Activated naive CD4-positive, alpha-beta T cell treated with anti-CD3 and anti-CD28 coated beads for 36 hours (primary cell): ENCODE results near the gene TTLL11. TPM values are rescaled to one million over a fixed set of nuclear protein-coding genes. Genes with fewer than 3 reads are reported as not detected.

Experiments used
- CTCF ChIA-PET: fragments of 350-600 bp; sonication (Branson Sonifier 250); formaldehyde crosslinking; loops from one replicate; lab custom pipeline; 2021; ENCODE audit warnings: antibody characterized with exemption; lab: Charles Lee
- DNase-seq: peaks from one replicate; pipeline ENCODE4 v3.0.0-alpha.2; 2020
- H3K27ac Mint-ChIP-seq: one replicate; pipeline ENCODE4 v1.8.0; 2021; ENCODE audit warnings: mild to moderate bottlenecking, mixed read lengths
- H3K27me3 Mint-ChIP-seq: one replicate; pipeline ENCODE4 v1.8.0; 2021; ENCODE audit warnings: low read depth, mixed read lengths
- H3K36me3 Mint-ChIP-seq: one replicate; pipeline ENCODE4 v1.8.0; 2021; ENCODE audit warnings: low read depth, mixed read lengths
- H3K4me1 Mint-ChIP-seq: one replicate; pipeline ENCODE4 v1.8.0; 2021; ENCODE audit warnings: low read depth, mixed read lengths
- H3K4me3 Mint-ChIP-seq: one replicate; pipeline ENCODE4 v1.8.0; 2021; ENCODE audit warnings: mild to moderate bottlenecking, moderate library complexity, mixed read lengths
- H3K9me3 Mint-ChIP-seq: one replicate; pipeline ENCODE4 v1.8.0; 2021; ENCODE audit warnings: mixed read lengths
- intact Hi-C: fragments of 100-400 bp; cut with micrococcal nuclease; formaldehyde crosslinking; loops from one replicate; pipeline ENCODE4 v1.15.1; 2023
- total RNA-seq, 2 experiments: library from RNA; stranded (reverse); gene quantifications; one replicate each; pipeline ENCODE4 v1.2.3, GENCODE V29; 2021

The TTLL11 gene
- total RNA-seq, 2 experiments from 2014 or later, result 0.84 to 0.86 TPM

DNA sequence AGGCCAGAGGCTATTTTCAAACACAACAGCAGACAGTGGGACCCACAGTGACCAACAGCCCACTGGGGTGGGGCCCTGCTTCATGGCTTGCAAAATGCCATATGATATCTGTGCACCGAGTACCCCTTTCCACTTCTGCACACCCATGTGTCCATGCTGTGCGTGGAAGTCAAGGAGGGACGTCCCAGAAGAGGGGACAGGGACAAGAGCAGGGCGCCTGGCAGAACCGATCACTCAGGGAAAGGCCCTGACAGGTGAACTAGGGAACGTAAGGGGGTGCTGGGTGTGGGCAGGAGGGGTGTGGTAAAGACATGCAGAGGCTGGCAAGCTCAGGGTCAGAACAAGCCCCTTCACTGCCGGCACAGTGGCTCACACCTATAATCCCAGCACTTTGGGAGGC is 7.6 kb upstream of the TTLL11 start:
- Mint-ChIP-seq H3K27me3 (peaks cover 2% of the 10 kb centered on the region), H3K4me3 (no peak overlapping the region), H3K4me1 (peaks cover 6% of the 10 kb centered on the region), H3K9me3 (peaks cover 9% of the 10 kb centered on the region), H3K27ac (no peak overlapping the region), H3K36me3 (no peaks in the 10 kb centered on the region)
- DNase-seq, result no peak
- CTCF ChIA-PET, result interaction anchor here (2.0 to 2.5 kb wide), 3 partner anchors 22 to 250 kb away, joined by 10 to 21 read pairs (median 13); no protein-coding TSS in a partner anchor
- intact Hi-C loops, result no loop called here

DNA sequence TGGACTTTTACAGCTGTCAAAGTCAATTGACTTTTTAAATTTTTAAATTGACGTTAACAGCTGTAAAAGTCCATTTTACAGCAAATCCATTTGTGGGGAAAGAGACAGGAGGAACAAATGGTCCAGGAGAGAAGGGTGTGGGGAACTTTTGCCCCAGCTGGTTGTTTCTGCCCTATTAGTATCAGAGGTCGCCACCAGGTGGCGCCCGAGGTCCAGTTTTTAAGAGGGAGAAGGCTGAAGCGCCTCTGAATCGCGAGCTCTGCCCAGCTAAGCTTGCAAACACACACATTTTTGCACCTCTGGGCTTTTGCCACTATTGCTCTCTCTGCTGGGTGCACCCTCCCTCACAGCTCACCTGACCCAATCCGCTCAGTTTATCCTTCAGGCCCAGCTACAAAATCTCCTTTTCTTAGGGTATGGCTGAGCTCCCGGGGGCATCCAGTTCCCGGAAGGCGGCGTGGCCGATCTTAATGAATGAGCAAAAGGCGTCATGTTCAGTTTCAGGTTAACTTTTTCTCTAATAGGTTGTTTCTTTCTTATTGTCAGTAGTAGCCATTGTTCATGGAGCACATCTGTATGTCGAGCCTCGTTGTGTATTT is 6.3 kb upstream of the TTLL11 start:
- Mint-ChIP-seq H3K4me3 (peak overlapping the region; percentile 41), H3K36me3 (no peaks in the 10 kb centered on the region), H3K27me3 (peaks cover 4% of the 10 kb centered on the region), H3K4me1 (peaks cover 9% of the 10 kb centered on the region), H3K27ac (no peak overlapping the region), H3K9me3 (peaks cover 9% of the 10 kb centered on the region)
- peak; percentile 85 for DNase-seq
- CTCF ChIA-PET, result interaction anchor here (0.6 to 5.8 kb wide), 36 partner anchors 9 to 709 kb away, joined by 3 to 188 read pairs (median 4); partner anchors contain the start of genes MORN5 and NDUFA8
- intact Hi-C loops, result loop anchor here (1.0 to 10.0 kb wide), 5 partner anchors 24 to 1515 kb away; partner anchors contain the start of gene CDK5RAP2

DNA sequence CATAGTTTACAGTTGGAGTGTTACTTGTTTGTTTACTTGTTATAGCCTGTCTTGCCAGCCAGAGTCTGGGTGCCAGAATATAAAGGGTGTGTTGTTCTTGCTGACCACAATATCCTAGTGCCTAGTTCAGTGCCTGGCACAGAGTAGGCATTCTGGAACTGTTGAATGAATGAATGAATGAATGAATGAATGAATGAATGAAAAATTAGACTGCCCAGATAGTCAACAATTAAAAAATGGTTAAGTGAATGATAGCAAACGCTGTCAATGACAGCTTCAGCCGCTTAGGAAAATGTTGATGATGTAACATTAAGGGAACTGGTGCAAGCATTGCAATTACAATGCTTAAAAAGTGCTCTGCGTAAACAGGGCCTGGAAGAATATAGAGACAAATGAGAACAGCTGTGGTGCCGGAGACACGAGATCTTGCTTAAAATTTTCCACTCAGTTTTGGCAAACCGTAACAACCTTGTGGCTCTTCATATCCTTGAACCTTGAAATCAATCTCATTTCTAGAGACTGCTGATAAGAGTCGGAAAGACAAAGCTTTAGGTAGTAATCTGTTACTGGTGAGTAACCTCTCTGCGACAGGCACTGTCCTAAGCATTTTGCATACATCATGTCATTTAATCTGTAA is 4.7 kb upstream of the TTLL11 start:
- no peak for DNase-seq
- CTCF ChIA-PET, result interaction anchor here (0.7 to 5.8 kb wide), 15 partner anchors 10 to 1068 kb away, joined by 3 to 188 read pairs (median 6); no protein-coding TSS in a partner anchor
- intact Hi-C loops, result loop anchor here (5.0 to 10.0 kb wide), 2 partner anchors 355 to 1513 kb away; partner anchors contain the start of gene CDK5RAP2
- Mint-ChIP-seq H3K4me1 (peaks cover 11% of the 10 kb centered on the region), H3K36me3 (no peaks in the 10 kb centered on the region), H3K4me3 (no peak overlapping the region), H3K27me3 (peaks cover 4% of the 10 kb centered on the region), H3K9me3 (no peaks in the 10 kb centered on the region), H3K27ac (no peak overlapping the region)

DNA sequence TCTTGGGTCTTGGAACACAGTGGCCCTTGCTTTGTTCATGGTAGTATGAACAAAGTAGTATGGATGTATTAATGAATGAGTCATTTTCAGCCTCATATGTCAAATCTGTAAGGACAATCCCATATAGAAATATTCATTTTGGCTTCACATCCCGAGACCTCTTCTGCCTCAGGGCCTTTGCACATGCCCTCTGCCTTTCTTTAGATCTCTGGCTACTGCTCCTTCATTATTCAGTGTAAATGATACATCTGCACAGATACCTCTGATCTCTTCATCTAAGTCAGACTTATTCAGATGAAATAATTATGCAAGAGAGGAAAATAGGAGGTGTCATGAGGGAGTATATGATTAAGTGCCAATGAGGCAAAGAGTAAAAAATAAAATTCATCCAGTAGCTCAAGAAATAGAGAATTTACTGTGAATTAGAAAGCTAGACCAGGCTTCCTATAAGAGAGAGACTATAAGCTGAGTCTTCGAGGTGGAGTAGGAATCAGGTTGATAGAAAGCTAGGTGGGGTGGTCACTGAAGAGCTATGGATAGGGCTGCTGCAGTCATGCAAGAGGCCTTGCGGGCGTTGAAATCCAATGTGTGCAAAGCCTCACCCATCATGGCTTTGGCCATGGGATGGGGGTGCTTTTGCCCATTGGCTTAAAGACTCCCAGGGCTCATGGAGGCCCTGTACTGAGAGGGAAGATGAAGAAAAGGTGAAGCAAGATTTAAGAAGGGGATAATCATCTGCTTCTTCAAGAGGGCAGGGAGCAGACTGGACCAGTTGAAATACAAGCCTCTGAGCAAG is 3.7 kb upstream of the TTLL11 start:
- CTCF ChIA-PET, result interaction anchor here (0.7 to 5.8 kb wide), 7 partner anchors 11 to 712 kb away, joined by 3 to 188 read pairs (median 4); no protein-coding TSS in a partner anchor
- Mint-ChIP-seq H3K36me3 (peaks cover 2% of the 10 kb centered on the region), H3K27me3 (peaks cover 4% of the 10 kb centered on the region), H3K4me1 (peaks cover 16% of the 10 kb centered on the region), H3K4me3 (no peak overlapping the region), H3K27ac (no peak overlapping the region), H3K9me3 (no peaks in the 10 kb centered on the region)
- DNase-seq, result no peak
- intact Hi-C loops, result loop anchor here (5.0 to 10.0 kb wide), 2 partner anchors 355 to 1512 kb away; partner anchors contain the start of gene CDK5RAP2

DNA sequence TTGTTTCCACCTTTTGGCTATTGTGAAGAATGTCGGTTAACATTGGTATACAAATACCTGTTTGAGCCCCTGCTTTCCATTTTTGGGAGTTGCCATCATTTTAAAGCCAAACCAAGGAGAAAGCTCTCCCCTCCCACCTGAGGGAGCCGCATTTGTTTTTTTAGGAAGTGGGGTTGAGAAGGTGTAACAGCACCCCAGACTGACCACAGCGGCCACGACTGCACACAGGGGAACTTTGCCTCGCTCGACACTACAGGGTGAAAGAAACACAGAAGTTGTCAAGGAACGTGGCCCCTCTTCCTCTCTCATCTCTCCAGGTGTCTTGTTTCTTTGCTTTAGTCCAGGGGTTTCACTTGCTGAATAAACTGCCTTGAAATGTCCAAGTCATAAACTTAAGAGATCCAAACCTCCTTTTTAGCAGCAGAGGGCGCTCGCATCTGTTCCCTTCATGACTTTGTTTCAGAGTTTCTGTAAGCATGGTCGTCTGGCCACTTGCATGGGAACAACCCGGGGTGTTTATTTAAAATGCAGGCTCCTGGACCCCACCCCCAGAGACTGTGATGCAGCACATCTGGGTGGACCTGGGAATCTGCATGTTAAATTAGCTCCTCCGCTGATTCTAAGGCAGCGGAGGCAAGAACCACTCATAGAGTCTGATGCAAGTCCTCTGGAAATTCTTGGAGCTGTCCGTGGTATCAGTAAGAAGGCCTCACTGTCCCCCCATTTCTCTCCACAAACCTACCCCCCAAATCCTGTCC is 2.1 kb upstream of the TTLL11 start:
- H3K27ac Mint-ChIP-seq, result no peak overlapping the region
- peaks cover 32% of the 10 kb centered on the region for H3K4me1 Mint-ChIP-seq
- no peaks in the 10 kb centered on the region for H3K9me3 Mint-ChIP-seq
- DNase-seq, result peak; percentile 64
- peaks cover 2% of the 10 kb centered on the region for H3K36me3 Mint-ChIP-seq
- intact Hi-C loops, result loop anchor here (5.0 to 10.0 kb wide), 2 partner anchors 357 to 1510 kb away; partner anchors contain the start of gene CDK5RAP2
- H3K4me3 Mint-ChIP-seq, result no peak overlapping the region
- CTCF ChIA-PET, result interaction anchor here (1.2 to 5.8 kb wide), 4 partner anchors 10 to 257 kb away, joined by 3 to 188 read pairs (median 43); no protein-coding TSS in a partner anchor
- peaks cover 4% of the 10 kb centered on the region for H3K27me3 Mint-ChIP-seq

DNA sequence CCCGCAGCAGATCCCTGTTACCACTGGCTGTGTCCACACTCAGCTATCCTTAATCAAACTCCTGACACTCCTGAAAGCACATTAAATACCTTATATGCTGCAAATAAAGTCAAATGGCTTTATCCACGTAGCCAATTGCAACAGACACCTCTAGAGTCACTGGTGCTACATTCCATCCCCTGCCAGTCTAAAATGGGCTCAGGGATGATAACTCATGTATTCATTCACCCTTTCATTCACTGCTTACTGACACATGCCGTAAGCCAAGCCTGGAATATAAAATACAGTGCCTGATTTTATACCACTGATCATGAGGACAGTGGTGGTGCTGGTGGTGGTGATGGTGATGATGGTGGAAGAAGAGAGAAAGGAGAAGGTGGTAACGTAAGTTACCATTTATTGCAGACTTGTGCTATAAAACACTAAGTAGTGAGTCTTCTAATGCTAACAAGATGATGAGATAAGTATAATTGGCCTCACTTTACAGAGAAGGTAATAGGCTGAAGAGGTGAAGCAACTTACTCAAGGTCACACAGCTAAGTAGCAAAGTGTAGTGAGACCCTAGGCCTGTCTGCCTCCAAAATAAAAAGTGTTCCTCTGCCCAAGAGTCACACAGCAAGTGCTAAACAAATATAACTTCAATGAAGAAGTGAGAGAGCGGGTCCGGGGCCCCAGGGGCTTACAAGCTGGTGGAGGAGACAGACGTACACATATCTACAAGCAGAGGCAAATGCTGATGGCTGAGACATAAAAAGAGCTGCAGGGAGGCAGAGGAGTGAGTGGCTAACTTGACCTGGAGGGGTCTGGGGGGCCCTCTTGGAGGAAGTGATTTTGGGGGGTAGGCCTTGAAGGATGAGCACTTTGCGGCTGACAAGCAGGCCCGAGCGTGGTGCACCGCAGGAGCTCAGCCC is 1.2 kb downstream of the TTLL11 start:
- CTCF ChIA-PET, result interaction anchor here (0.6 to 1.0 kb wide), 2 partner anchors 31 to 33 kb away, joined by 3 to 5 read pairs; no protein-coding TSS in a partner anchor
- no peak for DNase-seq
- Mint-ChIP-seq H3K9me3 (no peaks in the 10 kb centered on the region), H3K27ac (no peak overlapping the region), H3K36me3 (peaks cover 2% of the 10 kb centered on the region), H3K4me1 (peaks cover 32% of the 10 kb centered on the region), H3K4me3 (peak overlapping the region; percentile 85), H3K27me3 (peaks cover 3% of the 10 kb centered on the region)
- intact Hi-C loops, result loop anchor here (2.0 to 10.0 kb wide), 3 partner anchors 67 to 1507 kb away; partner anchors contain the start of genes CDK5RAP2, MORN5, NDUFA8 and PDCL

DNA sequence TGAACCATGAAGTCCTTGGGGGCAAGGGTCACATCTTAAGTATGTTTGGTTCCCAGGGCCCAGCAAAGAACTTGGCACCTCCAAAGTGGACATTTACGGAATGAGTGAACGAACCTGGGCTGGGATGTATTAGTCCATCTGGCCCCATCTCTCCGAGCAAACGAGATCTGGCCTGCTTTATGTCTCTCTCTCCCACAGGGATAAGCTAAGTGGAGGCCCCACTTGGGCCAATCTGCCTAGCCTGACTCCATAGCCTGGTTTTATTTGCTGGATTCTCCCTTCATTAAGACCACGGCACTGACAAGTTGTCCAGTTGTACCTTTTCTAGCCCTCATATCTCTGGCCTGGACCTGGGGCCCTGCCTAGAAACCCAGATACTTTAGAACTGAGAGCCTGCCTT is 2.1 kb downstream of the TTLL11 start:
- Mint-ChIP-seq H3K36me3 (peaks cover 2% of the 10 kb centered on the region), H3K27me3 (peaks cover 3% of the 10 kb centered on the region), H3K4me1 (peaks cover 32% of the 10 kb centered on the region), H3K9me3 (no peaks in the 10 kb centered on the region), H3K4me3 (no peak overlapping the region), H3K27ac (no peak overlapping the region)
- DNase-seq, result no peak
- CTCF ChIA-PET, result interaction anchor here (4.1 kb wide), 1 partner anchor 8 kb away, joined by 14 read pairs; no protein-coding TSS in a partner anchor
- intact Hi-C loops, result loop anchor here (10.0 kb wide), 1 partner anchor 1506 kb away; the partner anchor contains the start of gene CDK5RAP2

DNA sequence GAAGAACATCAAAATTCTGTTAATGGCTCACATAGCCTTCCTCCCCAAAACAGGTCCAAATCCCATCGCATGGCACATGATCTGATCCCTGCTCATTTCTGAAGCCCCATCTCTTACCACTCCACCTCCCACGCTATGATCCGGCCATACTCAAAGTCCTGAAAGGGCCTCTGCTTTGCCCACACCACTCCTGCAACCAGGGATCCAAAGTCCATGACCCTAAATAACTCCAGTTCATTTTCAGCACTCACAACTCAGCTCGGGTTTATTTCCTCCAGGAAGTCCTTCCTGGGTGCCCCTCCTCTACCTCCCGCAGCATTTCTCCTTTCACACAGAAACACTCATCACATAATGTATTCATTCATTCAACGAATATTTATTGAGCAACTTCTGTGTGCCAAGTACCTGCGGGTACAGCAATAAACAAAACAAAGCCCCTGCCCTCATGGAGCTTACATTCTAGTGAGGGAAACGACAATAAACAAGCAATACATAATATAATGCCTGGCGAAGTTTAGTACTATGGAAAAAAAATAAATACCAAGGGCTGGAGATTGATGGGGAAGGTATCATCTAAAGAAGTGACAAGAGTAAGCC is 2.7 kb downstream of the TTLL11 start:
- Mint-ChIP-seq H3K4me1 (peaks cover 32% of the 10 kb centered on the region), H3K4me3 (no peak overlapping the region), H3K36me3 (peaks cover 2% of the 10 kb centered on the region), H3K9me3 (no peaks in the 10 kb centered on the region), H3K27ac (no peak overlapping the region), H3K27me3 (peaks cover 3% of the 10 kb centered on the region)
- intact Hi-C loops, result loop anchor here (10.0 kb wide), 1 partner anchor 1506 kb away; the partner anchor contains the start of gene CDK5RAP2
- CTCF ChIA-PET, result interaction anchor here (4.1 kb wide), 1 partner anchor 9 kb away, joined by 14 read pairs; no protein-coding TSS in a partner anchor
- no peak for DNase-seq

DNA sequence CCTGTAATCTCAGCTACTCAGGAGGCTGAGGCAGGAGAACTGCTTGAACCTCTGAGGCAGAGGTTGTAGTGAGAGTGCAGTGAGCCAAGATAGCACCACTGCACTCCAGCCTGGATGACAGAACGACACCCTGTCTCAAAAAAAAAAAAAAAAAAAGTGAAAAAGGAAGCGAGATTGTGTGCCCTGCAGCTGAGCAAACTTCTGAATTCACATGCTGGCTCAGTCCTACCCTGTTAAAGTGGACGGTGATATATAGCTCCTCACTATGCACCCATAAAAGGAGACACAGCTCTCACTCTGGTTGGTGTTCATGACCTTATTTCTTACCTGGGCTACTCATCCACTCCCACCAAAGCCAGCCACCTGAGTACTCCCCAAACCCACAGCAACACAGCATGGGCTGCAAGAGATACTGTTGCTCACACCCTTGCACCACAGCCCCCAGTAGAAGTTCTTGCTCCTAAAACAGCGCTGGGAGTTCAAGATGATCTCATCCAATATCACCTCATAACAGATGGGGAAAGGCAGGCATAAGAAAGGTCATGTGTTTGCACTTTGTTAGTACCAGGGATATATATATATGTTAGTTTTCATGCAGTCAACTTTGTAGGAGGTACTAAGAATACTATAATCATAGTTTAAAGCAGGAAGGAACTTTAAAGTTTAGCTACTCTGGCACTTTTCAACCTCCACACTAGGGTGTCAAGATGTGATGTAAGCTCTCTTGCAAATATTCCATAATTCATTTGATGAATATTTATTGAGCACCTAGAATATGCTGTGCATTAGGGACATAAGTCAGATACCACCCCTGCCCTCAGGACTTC is 4.0 kb downstream of the TTLL11 start:
- H3K27ac Mint-ChIP-seq, result no peak overlapping the region
- peaks cover 2% of the 10 kb centered on the region for H3K36me3 Mint-ChIP-seq
- H3K4me3 Mint-ChIP-seq, result no peak overlapping the region
- CTCF ChIA-PET, result interaction anchor here (0.6 to 4.1 kb wide), 3 partner anchors 10 to 71 kb away, joined by 3 to 14 read pairs (median 8); no protein-coding TSS in a partner anchor
- H3K4me1 Mint-ChIP-seq, result peaks cover 29% of the 10 kb centered on the region
- no peaks in the 10 kb centered on the region for H3K27me3 Mint-ChIP-seq
- no peak for DNase-seq
- no peaks in the 10 kb centered on the region for H3K9me3 Mint-ChIP-seq
- intact Hi-C loops, result no loop called here
